MM.1S (cell line): Measurements from ENCODE around the gene PRKCE.

ENCODE experiments used
- CTCF ChIP-seq: fragments of 300-600 bp; sonication (generic); IDR thresholded peaks from 2 replicates; pipeline ENCODE4 v1.5.1; 2016; ENCODE audit warnings: antibody characterized with exemption, low read length, mixed read lengths
- EZH2 ChIP-seq: fragments of 300-600 bp; sonication (generic); optimal IDR thresholded peaks from 2 replicates; pipeline ENCODE3; 2017; ENCODE audit warnings: low read depth, mild to moderate bottlenecking, antibody characterized with exemption, low read length, mixed read lengths
- EZH2phosphoT487 ChIP-seq: fragments of 300-600 bp; sonication (generic); IDR thresholded peaks from 2 replicates; pipeline ENCODE4 v1.6.1; 2018; ENCODE audit warnings: antibody characterized with exemption, low read length

- TF ChIP-seq CTCF (no peak), EZH2 (no peak), EZH2phosphoT487 (no peak)
These were observed 532.0 kb downstream of the PRKCE start for GRCh38 chr2:46183426-46183825.
